T-helper 1 cell treated with Interleukin-12 subunit alpha and Interleukin-12 subunit beta and Interleukin-4 antibody, amounts not matched to agents 30 μg/mL and 1 μg/mL, for 36 hours (primary cell): ENCODE measurements around the gene FANK1.
A peak's percentile ranks its signal among the peaks of the same experiment; 100 is the strongest.
"Not testable (repeated sequence)": the region's sequence is repeated elsewhere in the genome, so short reads cannot be mapped to it uniquely, and the experiment has no call there.

Experiments
- H3K27ac Mint-ChIP-seq: one replicate; pipeline ENCODE4 v1.8.0; 2021; ENCODE audit warnings: mild to moderate bottlenecking, mixed read lengths
- H3K27me3 Mint-ChIP-seq: one replicate; pipeline ENCODE4 v1.8.0; 2021; ENCODE audit warnings: low read depth, mixed read lengths
- H3K36me3 Mint-ChIP-seq: one replicate; pipeline ENCODE4 v1.8.0; 2021; ENCODE audit warnings: low read depth, mixed read lengths
- H3K4me1 Mint-ChIP-seq: one replicate; pipeline ENCODE4 v1.8.0; 2021; ENCODE audit warnings: low read depth, mixed read lengths
- H3K4me3 Mint-ChIP-seq: one replicate; pipeline ENCODE4 v1.8.0; 2021; ENCODE audit warnings: mild to moderate bottlenecking, moderate library complexity, mixed read lengths
- H3K9me3 Mint-ChIP-seq: one replicate; pipeline ENCODE4 v1.8.0; 2021; ENCODE audit warnings: mixed read lengths

FANK1 gene

GRCh38 chr10:125896088-125896934 is at the start of gene FANK1:
FANK1 (plus strand) TSS chr10:125896564; CDS start chr10:125896643, 79 bp downstream.
- Mint-ChIP-seq H3K27me3 (peaks cover 39% of the 10 kb centered on the region), H3K27ac (peak within 1 kb of the TSS; percentile 71), H3K4me3 (peak within 1 kb of the TSS; percentile 88), H3K4me1 (peaks cover 12% of the 10 kb centered on the region)
- not testable (repeated sequence) for H3K9me3 Mint-ChIP-seq, H3K36me3 Mint-ChIP-seq

- H3K27me3 Mint-ChIP-seq: no peaks in the 10 kb centered on the region
- H3K36me3 Mint-ChIP-seq: peaks cover 7% of the 10 kb centered on the region
- no peaks in the 10 kb centered on the region for H3K9me3 Mint-ChIP-seq
- H3K4me1 Mint-ChIP-seq: no peaks in the 10 kb centered on the region
- H3K27ac Mint-ChIP-seq: no peak overlapping the region
- H3K4me3 Mint-ChIP-seq: no peak overlapping the region
Observed at GRCh38 chr10:125846894-125847293, 49.5 kb upstream of the FANK1 start.

- no peaks in the 10 kb centered on the region for H3K27me3 Mint-ChIP-seq
- no peak overlapping the region for H3K27ac Mint-ChIP-seq
- H3K4me3 Mint-ChIP-seq: no peak overlapping the region
- no peaks in the 10 kb centered on the region for H3K9me3 Mint-ChIP-seq
- no peaks in the 10 kb centered on the region for H3K4me1 Mint-ChIP-seq
- H3K36me3 Mint-ChIP-seq: peaks cover 9% of the 10 kb centered on the region
Observed at GRCh38 chr10:125848371-125848770, 48.0 kb upstream of the FANK1 start.

GRCh38 chr10:125848857-125849256 is 47.5 kb upstream of the FANK1 start:
- Mint-ChIP-seq H3K9me3 (no peaks in the 10 kb centered on the region), H3K27ac (no peak overlapping the region), H3K4me1 (no peaks in the 10 kb centered on the region), H3K27me3 (no peaks in the 10 kb centered on the region), H3K36me3 (peaks cover 9% of the 10 kb centered on the region), H3K4me3 (no peak overlapping the region)

GRCh38 chr10:125849448-125849847 is 46.9 kb upstream of the FANK1 start:
- Mint-ChIP-seq H3K9me3 (no peaks in the 10 kb centered on the region), H3K4me3 (no peak overlapping the region), H3K36me3 (peaks cover 10% of the 10 kb centered on the region), H3K27ac (no peak overlapping the region), H3K27me3 (no peaks in the 10 kb centered on the region), H3K4me1 (peaks cover 1% of the 10 kb centered on the region)

GRCh38 chr10:125850766-125851731 is 45.3 kb upstream of the FANK1 start:
- Mint-ChIP-seq H3K27ac (no peak overlapping the region), H3K4me3 (no peak overlapping the region), H3K27me3 (no peaks in the 10 kb centered on the region), H3K4me1 (peaks cover 2% of the 10 kb centered on the region), H3K36me3 (peaks cover 12% of the 10 kb centered on the region), H3K9me3 (no peaks in the 10 kb centered on the region)

- Mint-ChIP-seq H3K4me1 (peaks cover 2% of the 10 kb centered on the region), H3K4me3 (no peak overlapping the region), H3K27ac (no peak overlapping the region), H3K9me3 (no peaks in the 10 kb centered on the region), H3K36me3 (peaks cover 10% of the 10 kb centered on the region), H3K27me3 (no peaks in the 10 kb centered on the region)
Observed at GRCh38 chr10:125852487-125852886, 43.9 kb upstream of the FANK1 start.

GRCh38 chr10:125857185-125857760 is 39.1 kb upstream of the FANK1 start:
- H3K36me3 Mint-ChIP-seq: peaks cover 3% of the 10 kb centered on the region
- H3K27ac Mint-ChIP-seq: no peak overlapping the region
- H3K4me3 Mint-ChIP-seq: no peak overlapping the region
- no peaks in the 10 kb centered on the region for H3K27me3 Mint-ChIP-seq
- no peaks in the 10 kb centered on the region for H3K9me3 Mint-ChIP-seq
- peaks cover 2% of the 10 kb centered on the region for H3K4me1 Mint-ChIP-seq

- peaks cover 2% of the 10 kb centered on the region for H3K4me1 Mint-ChIP-seq
- no peaks in the 10 kb centered on the region for H3K9me3 Mint-ChIP-seq
- H3K27me3 Mint-ChIP-seq: no peaks in the 10 kb centered on the region
- H3K36me3 Mint-ChIP-seq: peaks cover 3% of the 10 kb centered on the region
- H3K27ac Mint-ChIP-seq: no peak overlapping the region
- H3K4me3 Mint-ChIP-seq: no peak overlapping the region
Observed at GRCh38 chr10:125859128-125859817, 37.1 kb upstream of the FANK1 start.

GRCh38 chr10:125865120-125865519 is 31.2 kb upstream of the FANK1 start:
- H3K36me3 Mint-ChIP-seq: no peaks in the 10 kb centered on the region
- H3K4me3 Mint-ChIP-seq: no peak overlapping the region
- H3K4me1 Mint-ChIP-seq: no peaks in the 10 kb centered on the region
- no peaks in the 10 kb centered on the region for H3K9me3 Mint-ChIP-seq
- no peak overlapping the region for H3K27ac Mint-ChIP-seq
- H3K27me3 Mint-ChIP-seq: no peaks in the 10 kb centered on the region

- Mint-ChIP-seq H3K27me3 (no peaks in the 10 kb centered on the region), H3K36me3 (no peaks in the 10 kb centered on the region), H3K27ac (no peak overlapping the region), H3K4me3 (no peak overlapping the region), H3K9me3 (no peaks in the 10 kb centered on the region), H3K4me1 (no peaks in the 10 kb centered on the region)
Observed at GRCh38 chr10:125866421-125867029, 29.8 kb upstream of the FANK1 start.

- no peak overlapping the region for H3K27ac Mint-ChIP-seq
- H3K4me1 Mint-ChIP-seq: no peaks in the 10 kb centered on the region
- H3K4me3 Mint-ChIP-seq: no peak overlapping the region
- H3K27me3 Mint-ChIP-seq: no peaks in the 10 kb centered on the region
- no peaks in the 10 kb centered on the region for H3K36me3 Mint-ChIP-seq
- no peaks in the 10 kb centered on the region for H3K9me3 Mint-ChIP-seq
Observed at GRCh38 chr10:125868372-125868975, 27.9 kb upstream of the FANK1 start.

- H3K36me3 Mint-ChIP-seq: peaks cover 5% of the 10 kb centered on the region
- H3K27me3 Mint-ChIP-seq: no peaks in the 10 kb centered on the region
- H3K4me1 Mint-ChIP-seq: no peaks in the 10 kb centered on the region
- no peak overlapping the region for H3K4me3 Mint-ChIP-seq
- no peak overlapping the region for H3K27ac Mint-ChIP-seq
- H3K9me3 Mint-ChIP-seq: peaks cover 8% of the 10 kb centered on the region
Observed at GRCh38 chr10:125871338-125871737, 25.0 kb upstream of the FANK1 start.
